Left ventricle myocardium inferior (tissue), 1 donor: ENCODE results near the gene TFEB. TPM values are rescaled to one million over a fixed set of nuclear protein-coding genes. Genes with fewer than 3 reads are reported as not detected.

ENCODE experiments used
- DNase-seq: peaks from one replicate; pipeline ENCODE4 v3.0.0-alpha.2; 2020
- H3K27ac ChIP-seq: fragments of 200-600 bp; replicated peaks from 2 replicates; pipeline ENCODE4 v1.8.0; 2021
- H3K27me3 ChIP-seq: fragments of 200-600 bp; 2 replicates; pipeline ENCODE4 v1.8.0; 2021; ENCODE audit warnings: low read depth
- H3K36me3 ChIP-seq: fragments of 200-600 bp; 2 replicates; pipeline ENCODE4 v1.8.0; 2021
- H3K4me1 ChIP-seq: fragments of 200-600 bp; 2 replicates; pipeline ENCODE4 v1.8.0; 2021
- H3K4me3 ChIP-seq: fragments of 200-600 bp; 2 replicates; pipeline ENCODE4 v1.8.0; 2021; ENCODE audit warnings: mild to moderate bottlenecking, moderate library complexity
- H3K9me3 ChIP-seq: fragments of 200-600 bp; replicated peaks from 2 replicates; pipeline ENCODE4 v1.8.0; 2021
- intact Hi-C: fragments of 100-400 bp; cut with micrococcal nuclease; formaldehyde crosslinking; loops from one replicate; pipeline ENCODE4 v1.11.0; 2022
- total RNA-seq: library from RNA; stranded (reverse); fragmentation: NEBNext Ultra II Directional; extraction: Animal tissue kit (Norgen Biotek cat#: 25700); gene quantifications from one replicate; pipeline ENCODE4 v1.2.1, GENCODE V29; 2021
- TF ChIP-seq, protein P1 (sequence below): fragments of 200-600 bp; IDR thresholded peaks from 2 replicates; pipeline ENCODE4 v1.8.0; 2021; ENCODE audit warnings: antibody characterized with exemption, mild to moderate bottlenecking, borderline replicate concordance
- donor health status: DM: no; HTN: yes; CAD: no; lungs with severe emphysema.

TFEB gene
- total RNA-seq, 1 donor from 2014 or later: 39.9 TPM

GRCh38 chr6:41730531-41731436 lies 4.6 kb downstream of the TFEB start:
- DNase-seq: no peak
- H3K4me3 ChIP-seq: no peak overlapping the region

DNA sequence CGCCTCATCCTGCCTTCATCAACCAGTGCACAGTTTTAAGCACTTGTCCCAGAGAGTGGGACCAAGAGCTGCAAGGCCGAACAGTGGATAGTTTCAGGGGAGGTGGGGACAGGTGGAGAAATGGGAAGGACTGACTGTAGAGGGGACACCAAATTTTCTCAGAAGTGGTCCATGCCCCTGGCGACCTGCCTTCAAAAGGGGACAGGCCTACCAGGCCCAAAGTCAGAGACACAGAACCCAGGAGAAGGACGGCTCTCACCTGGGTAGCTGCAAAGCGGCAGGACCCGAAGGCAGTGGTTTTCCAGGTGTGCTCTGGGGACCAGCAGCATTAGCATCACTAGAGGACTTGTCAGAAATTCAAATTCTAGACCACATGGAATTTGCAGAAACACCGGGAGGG lies 5.8 kb downstream of the TFEB start:
- Histone ChIP-seq H3K36me3 (no peaks in the 10 kb centered on the region), H3K27me3 (no peaks in the 10 kb centered on the region), H3K9me3 (no peaks in the 10 kb centered on the region), H3K4me3 (no peak overlapping the region), H3K4me1 (peaks cover 93% of the 10 kb centered on the region), H3K27ac (peak overlapping the region; percentile 76)
- no peak for DNase-seq
- TF ChIP-seq, protein P1, sequence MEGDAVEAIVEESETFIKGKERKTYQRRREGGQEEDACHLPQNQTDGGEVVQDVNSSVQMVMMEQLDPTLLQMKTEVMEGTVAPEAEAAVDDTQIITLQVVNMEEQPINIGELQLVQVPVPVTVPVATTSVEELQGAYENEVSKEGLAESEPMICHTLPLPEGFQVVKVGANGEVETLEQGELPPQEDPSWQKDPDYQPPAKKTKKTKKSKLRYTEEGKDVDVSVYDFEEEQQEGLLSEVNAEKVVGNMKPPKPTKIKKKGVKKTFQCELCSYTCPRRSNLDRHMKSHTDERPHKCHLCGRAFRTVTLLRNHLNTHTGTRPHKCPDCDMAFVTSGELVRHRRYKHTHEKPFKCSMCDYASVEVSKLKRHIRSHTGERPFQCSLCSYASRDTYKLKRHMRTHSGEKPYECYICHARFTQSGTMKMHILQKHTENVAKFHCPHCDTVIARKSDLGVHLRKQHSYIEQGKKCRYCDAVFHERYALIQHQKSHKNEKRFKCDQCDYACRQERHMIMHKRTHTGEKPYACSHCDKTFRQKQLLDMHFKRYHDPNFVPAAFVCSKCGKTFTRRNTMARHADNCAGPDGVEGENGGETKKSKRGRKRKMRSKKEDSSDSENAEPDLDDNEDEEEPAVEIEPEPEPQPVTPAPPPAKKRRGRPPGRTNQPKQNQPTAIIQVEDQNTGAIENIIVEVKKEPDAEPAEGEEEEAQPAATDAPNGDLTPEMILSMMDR: no peak
- intact Hi-C loops: no loop called here

More at GRCh38 chr6:41730531-41731436, 4.6 kb downstream of the TFEB start:
- H3K9me3 ChIP-seq: no peaks in the 10 kb centered on the region
- intact Hi-C loops: no loop called here
- no peaks in the 10 kb centered on the region for H3K36me3 ChIP-seq
- TF ChIP-seq, protein P1: no peak
- peaks cover 89% of the 10 kb centered on the region for H3K4me1 ChIP-seq
- H3K27me3 ChIP-seq: no peaks in the 10 kb centered on the region
- peak overlapping the region; percentile 33 for H3K27ac ChIP-seq

DNA sequence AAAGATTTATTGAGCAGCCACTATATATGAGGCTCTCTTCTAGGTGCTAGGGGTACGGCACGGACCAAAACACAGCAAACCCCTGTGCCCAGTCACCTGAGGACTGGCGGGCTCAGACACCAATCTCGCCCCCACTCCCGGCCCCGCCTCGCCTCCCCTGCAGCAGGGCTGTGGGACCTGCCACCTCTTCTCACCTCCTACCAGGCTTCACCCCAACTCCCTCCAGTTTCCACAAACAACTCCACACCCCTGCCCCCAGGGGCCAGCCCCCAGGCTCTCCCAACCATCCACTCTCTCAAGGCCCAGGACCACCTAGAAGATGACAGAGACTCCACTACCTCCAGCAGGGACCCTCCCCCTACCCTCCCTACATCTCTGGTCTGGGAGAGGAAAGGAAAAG lies 6.5 kb downstream of the TFEB start:
- Histone ChIP-seq H3K4me1 (peaks cover 100% of the 10 kb centered on the region), H3K36me3 (no peaks in the 10 kb centered on the region), H3K9me3 (no peaks in the 10 kb centered on the region), H3K27ac (peak overlapping the region; percentile 76), H3K4me3 (no peak overlapping the region), H3K27me3 (no peaks in the 10 kb centered on the region)
- intact Hi-C loops: no loop called here
- TF ChIP-seq, protein P1: no peak
- DNase-seq: no peak

GRCh38 chr6:41728073-41728936 lies 7.1 kb downstream of the TFEB start:
- intact Hi-C loops: no loop called here
- Histone ChIP-seq H3K27ac (peak overlapping the region; percentile 76), H3K36me3 (no peaks in the 10 kb centered on the region), H3K4me1 (peaks cover 100% of the 10 kb centered on the region), H3K4me3 (no peak overlapping the region), H3K9me3 (no peaks in the 10 kb centered on the region), H3K27me3 (no peaks in the 10 kb centered on the region)
- DNase-seq: no peak
- TF ChIP-seq, protein P1: no peak

- TF ChIP-seq, protein P1: no peak
- intact Hi-C loops: no loop called here
- no peaks in the 10 kb centered on the region for H3K9me3 ChIP-seq
- H3K4me3 ChIP-seq: no peak overlapping the region
- no peak for DNase-seq
- no peaks in the 10 kb centered on the region for H3K36me3 ChIP-seq
- H3K27me3 ChIP-seq: no peaks in the 10 kb centered on the region
- peak overlapping the region; percentile 76 for H3K27ac ChIP-seq
- H3K4me1 ChIP-seq: peaks cover 100% of the 10 kb centered on the region
Observed at GRCh38 chr6:41727705-41728072, 7.7 kb downstream of the TFEB start.
